SIG-M5 treated with dmso at 0.1 percent for 504 hours (cell line): Measurements from ENCODE around the gene PRKAR2B.
"Not testable (repeated sequence)": the region's sequence is repeated elsewhere in the genome, so short reads cannot be mapped to it uniquely, and the experiment has no call there.

ENCODE experiments used
- DNase-seq: peaks from one replicate; lab custom pipeline; 2025; ENCODE audit not compliant: unreplicated experiment; lab: John Stamatoyannopoulos, UW

Gene PRKAR2B

DNA sequence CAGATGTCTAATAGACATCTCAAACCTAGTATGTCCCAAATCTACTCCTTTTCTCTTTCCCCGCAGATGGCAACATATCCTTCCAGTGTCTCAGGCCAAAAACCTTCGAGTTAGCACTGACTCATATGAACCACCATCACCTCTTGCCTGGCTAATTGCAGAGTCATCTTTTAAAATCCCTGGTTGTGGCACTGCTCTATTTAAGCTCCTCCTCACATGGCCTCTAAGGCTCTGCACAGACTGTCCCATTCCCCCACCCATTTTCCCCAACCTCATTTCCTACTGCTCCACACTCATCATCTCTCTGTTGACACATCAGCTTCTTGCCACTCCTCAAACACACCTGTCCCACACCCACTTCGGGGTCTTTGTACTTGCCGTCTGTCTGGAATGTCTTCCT, 107.5 kb downstream of the PRKAR2B start:
- peak; percentile 19 for DNase-seq

GRCh38 chr7:107154826-107155225, 110.3 kb downstream of the PRKAR2B start:
- DNase-seq = no peak

GRCh38 chr7:107155726-107156125, 111.2 kb downstream of the PRKAR2B start:
- not testable (repeated sequence) for DNase-seq

- no peak for DNase-seq
These were observed 112.6 kb downstream of the PRKAR2B start for GRCh38 chr7:107157091-107157490.

GRCh38 chr7:107158028-107158427, 113.5 kb downstream of the PRKAR2B start:
- DNase-seq = no peak

DNA sequence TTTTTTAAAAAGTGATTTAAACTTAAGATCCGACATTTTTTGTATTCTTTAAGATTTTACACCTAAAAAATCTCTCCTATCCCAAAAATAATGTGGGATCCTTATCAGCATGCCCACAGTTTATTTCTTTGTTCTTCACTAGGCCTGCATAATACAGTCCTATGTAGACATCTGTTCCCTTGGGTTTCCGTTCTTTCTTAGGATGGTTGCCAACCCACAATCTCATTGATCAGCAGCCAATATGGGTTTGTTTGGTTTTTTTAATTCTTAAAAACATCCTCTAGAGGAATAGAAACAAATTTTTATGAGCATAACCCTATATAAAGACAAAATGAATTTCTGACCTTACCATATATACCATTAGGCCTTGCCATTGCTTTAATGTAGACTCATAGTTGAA, 115.9 kb downstream of the PRKAR2B start:
- DNase-seq = no peak

DNA sequence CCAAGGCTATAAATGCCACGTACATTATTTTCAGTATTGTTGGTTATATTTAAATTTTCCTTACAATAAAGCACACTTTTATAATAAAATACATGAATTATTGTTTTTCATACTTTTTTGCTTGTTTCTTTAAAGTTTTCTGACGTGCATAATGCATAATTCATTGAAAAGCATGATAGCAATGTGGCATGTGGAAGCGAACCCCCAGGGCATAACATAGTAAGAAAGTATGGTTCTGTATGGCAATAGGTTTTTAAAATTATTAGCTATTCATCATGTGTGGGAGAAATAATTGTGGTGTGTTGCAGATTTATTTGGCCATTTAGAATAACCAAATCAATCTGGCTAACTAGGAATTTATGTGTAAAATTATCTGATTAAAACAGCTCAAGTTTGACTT, 116.9 kb downstream of the PRKAR2B start:
- DNase-seq = no peak

- no peak for DNase-seq
These were observed 118.0 kb downstream of the PRKAR2B start for GRCh38 chr7:107162475-107162874.

DNA sequence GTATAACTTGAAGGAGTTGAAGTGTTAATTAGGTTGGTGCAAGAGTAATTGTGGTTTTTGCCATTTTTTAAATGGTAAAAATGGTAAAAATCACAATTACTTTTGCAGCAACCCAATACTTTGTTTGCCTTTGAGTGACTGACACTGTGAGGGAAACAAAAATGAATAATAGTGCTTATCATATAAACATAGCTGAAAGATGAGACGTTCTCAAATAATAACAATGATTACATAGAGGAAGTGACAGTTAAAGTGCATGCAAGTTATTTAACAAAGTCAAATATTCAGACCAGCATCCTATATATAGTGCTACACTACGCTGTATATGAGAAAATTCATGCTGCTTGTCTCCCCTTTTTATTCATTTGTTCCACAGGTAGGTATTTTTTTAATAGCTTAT, 119.6 kb downstream of the PRKAR2B start:
- no peak for DNase-seq

DNA sequence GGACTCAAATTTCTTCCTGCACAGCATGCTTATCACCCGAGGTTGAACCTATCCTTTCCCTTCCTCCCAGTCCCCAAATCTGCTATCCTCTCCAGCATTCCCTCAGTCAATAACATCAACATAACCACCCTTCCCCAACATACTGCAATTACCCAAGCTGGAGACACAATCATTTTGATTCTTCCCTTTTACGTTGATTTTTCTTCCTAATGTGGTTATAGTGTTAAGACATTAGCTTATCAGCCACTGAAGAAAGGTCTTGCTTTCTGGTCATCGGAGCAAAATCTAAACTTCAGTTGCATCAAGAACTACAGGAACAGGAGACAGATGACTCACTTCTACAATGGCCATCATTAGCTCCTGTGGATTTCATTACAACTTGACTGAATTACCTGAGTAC, 120.8 kb downstream of the PRKAR2B start:
- no peak for DNase-seq

- DNase-seq = no peak
These were observed 122.4 kb downstream of the PRKAR2B start for GRCh38 chr7:107166736-107167426.

- peak; percentile 91 for DNase-seq
These were observed 123.2 kb downstream of the PRKAR2B start for GRCh38 chr7:107167483-107168232.

- peak; percentile 100 for DNase-seq
These were observed 124.0 kb downstream of the PRKAR2B start, which contains the start of gene HBP1 for GRCh38 chr7:107168233-107169119. HBP1 (plus strand) TSS chr7:107169003; CDS start chr7:107179894, 10,891 bp downstream.

- DNase-seq = peak; percentile 93
These were observed 124.9 kb downstream of the PRKAR2B start for GRCh38 chr7:107169120-107170050.

DNA sequence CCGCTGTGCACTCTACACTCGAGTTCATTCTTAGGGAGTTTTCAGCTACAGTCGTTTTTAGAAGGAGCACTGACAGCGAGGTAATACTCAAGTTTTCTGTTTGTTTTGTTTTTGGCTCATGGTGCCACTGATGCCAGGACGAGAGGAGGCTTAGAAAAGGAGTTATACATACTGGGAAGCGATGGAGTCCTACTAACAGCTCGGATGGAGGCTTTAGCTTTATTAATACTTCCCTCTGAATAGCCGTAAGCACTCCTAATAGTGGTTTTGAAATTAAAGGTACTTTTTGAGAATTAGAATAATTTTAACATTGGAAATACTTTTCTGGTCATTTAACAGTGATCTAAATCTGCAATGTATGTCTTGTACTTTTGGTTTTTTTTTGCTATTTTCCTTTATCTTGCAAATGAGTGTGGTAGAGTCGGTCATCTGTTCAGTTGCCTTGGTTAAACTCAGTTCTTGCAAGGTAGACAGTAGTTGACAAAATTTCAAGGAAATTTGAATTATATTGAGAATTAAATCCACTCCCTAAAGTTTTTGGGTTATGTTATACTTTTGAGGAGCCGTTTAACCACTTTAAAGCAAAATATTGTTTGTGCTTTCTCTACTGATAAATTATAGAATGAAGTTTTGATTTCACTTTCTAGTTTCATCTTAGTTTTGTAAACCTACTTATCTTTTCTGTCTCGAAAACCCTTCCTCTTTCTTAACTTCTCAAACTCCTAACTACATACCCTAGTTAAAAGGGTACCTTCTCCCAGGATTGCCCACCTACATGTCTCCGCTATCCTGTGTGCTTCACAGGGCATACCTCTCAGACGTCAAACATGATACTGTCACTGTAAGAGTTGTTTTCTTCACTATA, 125.8 kb downstream of the PRKAR2B start:
- DNase-seq = peak; percentile 43

GRCh38 chr7:107171496-107171895, 127.0 kb downstream of the PRKAR2B start:
- no peak for DNase-seq

DNA sequence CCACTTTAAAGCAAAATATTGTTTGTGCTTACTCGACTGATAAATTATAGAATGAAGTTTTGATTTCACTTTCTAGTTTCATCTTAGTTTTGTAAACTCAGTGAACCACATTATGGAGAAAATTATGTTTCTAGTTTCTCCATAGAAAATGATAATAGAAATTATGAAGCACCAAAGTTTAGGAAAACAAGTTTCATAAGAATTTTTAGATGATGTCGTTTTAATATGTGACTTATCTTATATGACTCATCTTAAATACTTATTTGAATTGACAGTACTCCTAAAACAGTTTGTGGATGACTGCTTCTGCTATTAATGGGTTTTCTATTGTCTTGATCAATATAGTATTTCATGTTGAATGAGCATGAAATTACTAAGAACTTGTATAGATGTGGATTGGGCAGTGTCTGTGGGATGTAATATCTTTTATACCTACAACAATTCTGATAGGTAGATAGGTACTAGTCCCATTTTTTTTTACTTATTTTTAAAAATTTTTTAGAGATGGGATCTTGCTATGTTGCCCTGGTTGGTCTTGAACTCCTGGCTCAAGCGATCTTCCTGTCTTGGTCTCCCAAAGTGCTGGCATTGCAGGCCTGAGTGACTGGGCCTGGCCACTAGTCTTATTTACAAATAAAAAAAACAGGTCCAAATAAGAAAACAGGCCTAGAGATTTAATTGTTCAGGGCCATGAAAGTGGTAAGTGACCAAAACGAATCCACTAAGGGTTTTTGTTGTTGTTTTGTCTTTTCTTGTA, 127.9 kb downstream of the PRKAR2B start:
- DNase-seq = no peak

DNA sequence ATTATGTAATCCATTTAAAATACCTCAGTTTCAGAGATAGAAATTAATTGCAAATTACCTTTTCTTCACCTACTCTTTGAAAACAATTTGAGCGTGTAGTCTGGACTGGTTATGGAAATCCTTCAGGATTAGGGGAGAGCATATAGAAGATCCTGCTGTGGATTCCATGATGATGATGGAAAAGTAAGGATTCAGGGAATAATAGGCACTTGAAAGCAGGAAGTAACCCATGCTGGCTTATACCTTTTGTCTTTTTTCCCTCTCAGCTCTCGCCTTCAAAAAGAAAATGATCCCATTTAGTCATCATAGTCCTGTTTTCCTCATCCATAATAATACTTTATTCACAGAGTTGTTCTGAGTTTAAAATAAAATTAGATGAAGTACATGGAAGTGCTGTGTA, 128.7 kb downstream of the PRKAR2B start:
- DNase-seq = no peak
